EL (cell line): ENCODE measurements around the gene SKI.

Source experiments
- DNase-seq: peaks from one replicate; pipeline ENCODE4 v3.0.0-alpha.2; 2016

SKI gene

DNA sequence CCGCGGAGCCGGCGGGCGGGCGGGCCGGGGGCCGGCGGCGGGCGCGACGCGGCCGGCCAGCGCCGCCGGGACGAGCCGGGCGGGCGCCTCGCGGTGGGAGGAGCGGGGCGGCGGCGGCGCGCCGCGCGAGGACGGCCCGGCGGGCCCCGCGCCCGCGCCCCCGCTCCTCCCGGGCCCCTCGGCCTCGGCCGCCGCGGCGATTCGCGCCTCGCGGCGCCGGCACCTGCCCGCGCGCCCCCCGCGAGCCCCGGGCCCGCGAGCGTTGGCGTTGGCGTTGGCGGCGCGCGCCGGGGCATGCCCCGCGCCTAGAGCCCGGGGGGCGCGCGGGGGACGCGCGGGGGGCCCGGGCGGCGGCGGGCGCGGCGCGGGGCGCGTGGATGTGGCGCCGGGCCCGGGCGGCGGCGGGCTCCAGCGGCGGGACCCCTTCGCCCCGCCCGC is at the start of gene SKI:
Gene SKI, plus strand, starts transcription at position 163 of the 438 bp plus-strand sequence. CDS start 448 bp downstream, outside the sequence.
- DNase-seq: no peak

DNA sequence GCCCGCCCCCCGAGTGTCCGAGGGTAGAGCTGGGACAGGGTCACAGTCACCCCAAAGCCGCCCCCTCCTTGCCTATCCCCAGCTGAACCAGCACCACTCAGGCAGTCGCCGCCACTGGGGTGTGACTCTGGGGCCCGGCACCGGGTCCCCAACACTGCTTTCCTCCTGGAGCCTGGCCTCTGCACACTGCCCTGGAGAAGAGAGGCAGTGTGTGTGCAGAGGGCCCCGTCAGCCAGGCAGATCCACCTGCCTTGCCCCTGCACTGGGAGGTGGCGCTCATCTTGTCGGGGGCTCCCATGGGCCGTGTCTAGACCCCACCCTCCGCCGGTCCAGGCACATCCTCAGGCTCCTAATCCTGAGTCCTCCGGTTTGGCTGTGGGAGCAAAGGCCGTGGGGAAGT is 49.2 kb upstream of the SKI start:
- DNase-seq: no peak

DNA sequence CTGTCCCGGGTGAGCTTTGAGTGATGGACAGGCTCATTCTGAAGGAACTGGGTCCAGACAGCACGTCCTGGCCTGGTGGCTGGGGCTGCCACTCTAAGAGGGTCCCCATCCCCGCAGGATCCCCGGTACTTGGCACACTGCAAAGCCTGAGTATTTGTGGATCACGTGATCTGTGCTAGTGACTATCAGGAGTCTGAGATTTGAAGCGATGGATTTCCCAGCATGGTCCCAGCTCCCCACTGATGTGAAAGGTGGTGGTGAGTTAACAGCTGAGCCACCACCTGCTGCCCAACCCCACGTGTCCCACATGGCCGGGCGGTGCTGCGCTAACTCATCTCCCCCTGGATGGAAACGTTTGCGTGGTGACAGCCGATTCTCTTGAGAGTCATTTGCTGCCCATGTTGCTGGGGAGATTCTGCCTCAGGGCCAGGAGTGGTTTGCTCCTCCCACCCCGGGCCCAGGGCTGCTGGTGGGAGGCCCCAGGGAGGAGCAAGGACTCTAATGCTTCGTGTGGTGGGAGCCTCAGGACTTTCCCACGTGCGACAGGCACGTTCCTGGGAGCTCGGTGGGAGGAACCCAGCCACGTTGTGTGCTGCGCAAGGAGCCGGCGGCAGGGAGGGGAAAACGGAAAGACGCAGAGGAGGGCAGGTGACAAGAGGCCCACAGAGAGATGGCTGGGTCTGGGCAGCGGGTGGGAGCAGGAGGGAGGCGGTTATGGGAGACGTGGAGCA is 48.7 kb upstream of the SKI start:
- no peak for DNase-seq

DNA sequence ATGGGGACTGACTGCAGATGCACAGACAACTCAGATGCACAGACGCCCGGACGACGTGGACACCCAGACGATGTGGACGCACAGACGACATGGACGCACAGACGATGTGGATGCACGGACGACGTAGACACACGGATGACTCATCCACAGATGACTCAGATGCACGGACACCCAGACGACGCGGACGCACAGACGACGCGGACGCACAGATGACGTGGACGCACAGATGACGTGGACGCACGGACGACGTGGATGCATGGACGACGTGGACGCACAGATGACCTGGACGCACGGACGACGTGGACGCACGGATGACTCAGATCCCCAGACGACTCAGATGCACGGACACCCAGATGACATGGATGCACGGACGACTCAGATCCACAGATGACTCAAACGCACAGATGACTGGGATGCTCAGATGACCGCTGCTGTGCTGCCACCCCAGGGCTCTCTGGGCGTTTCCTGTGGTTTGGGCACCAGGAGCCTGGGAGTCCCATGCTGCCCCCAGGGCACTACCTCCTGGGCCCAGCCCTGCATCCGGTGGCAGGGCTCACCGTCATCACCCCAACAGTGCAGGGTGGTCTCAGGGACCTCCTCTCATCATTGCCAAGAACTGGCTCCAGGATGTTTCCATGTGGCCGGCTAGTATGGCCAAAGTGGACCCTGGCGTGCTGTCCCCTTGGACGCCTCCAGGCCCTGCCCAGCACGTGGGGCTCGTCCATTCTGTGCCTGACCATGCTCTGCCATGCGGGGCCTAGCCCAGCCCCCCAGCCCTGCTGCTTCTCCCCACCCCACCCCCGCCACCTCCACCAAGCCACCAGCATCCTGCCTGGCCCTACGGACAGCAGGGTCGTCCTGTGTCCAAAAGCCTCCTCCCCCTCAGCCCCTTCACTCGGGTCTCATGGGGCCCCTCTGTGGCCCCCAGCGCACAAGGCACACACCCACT is 47.5 kb upstream of the SKI start:
- peak; percentile 56 for DNase-seq

DNA sequence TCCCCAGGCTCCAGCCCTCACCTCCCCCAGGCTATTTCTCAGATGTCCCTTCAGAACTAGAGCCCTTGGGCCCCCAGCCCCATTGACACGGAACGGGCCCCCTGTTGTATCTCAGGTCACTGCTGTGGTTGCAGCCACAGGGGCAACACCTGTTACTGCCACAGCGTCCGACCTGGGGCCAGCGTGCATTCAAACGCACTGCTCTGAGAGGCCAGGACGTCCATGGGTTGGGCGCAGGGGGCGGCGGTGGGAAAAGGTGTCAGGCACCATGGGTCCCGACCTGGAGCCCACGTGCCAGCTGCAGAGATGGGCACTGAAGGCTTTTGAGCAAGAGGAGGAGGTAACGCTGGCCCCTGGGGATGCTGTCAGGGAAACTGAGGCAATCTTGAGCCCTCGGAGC is 46.8 kb upstream of the SKI start:
- DNase-seq: no peak

DNA sequence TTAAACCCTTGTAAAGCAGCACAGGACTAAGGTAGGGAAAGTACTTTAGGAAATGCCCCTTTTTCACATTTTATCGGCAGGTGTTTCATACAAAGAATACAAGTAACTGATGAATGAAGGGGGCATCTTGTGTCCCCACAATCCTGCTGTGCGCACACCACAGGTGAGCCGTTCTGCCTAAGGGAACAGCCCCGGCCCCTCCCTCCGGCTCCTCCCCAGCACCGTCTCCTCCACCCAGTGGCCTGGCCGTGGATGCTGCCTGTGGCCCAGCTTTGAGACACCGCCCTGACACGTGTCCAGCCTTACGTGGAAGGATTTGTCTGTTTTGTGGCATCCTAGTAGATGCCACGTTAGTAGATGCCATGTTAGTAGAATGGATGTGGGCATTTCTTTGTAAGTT is 46.4 kb upstream of the SKI start:
- no peak for DNase-seq

DNA sequence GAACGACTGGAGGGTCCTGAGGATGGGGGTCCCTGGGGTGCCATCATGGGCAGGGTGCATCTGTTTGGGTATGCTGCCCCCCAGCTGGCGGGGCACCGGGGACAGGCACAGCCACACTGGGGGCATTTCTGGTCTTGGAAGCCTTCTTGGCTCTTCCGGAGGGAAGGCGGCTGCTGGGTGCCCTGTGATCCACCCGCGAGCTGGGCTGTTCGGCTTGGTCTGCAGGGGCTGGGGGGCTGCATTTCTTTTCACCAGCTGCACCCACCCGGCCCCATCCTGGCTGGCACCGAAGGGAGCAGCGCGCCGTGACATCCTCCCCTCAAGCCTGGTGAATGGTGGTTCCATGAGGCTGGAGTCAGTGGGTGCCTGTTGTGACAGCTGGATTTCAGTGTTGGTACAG is 45.7 kb upstream of the SKI start:
- DNase-seq: no peak

DNA sequence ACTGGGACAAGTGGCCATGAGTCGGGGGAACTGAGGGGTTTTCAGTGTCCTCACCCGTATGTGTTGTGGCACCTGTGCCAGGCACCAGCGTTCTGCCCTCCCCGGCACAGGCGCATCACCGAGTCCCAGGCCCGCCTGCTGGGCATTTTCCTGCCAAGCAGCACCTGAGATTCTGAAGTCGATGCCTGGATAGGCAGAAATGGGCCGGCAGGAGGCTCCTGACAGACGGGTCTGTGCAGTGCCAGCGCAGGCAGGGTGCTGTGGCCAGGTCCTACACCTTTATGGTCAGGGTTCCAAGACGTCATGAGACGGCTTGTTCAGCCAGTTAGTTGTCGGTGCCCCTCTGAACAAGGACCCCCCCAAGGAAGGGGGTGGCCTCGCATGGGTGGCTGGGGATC is 44.2 kb upstream of the SKI start:
- no peak for DNase-seq

DNA sequence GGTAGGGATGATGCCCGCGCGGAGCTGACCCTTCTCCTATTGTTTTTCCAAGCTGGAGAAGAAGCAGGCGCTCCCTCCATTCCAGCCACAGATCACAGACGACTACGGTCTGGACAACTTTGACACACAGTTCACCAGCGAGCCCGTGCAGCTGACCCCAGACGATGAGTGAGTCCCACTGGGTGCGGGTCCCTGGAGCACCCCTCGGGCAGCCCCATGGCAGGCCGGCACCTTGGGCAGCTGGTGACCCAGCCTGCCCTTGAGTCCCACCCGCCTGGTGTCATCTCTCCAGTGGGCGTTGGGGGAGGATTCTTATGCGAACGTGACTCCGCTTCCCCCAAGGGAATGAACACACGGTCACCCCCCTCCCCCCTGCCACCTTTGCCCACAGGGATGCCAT is 43.6 kb upstream of the SKI start:
- no peak for DNase-seq

DNA sequence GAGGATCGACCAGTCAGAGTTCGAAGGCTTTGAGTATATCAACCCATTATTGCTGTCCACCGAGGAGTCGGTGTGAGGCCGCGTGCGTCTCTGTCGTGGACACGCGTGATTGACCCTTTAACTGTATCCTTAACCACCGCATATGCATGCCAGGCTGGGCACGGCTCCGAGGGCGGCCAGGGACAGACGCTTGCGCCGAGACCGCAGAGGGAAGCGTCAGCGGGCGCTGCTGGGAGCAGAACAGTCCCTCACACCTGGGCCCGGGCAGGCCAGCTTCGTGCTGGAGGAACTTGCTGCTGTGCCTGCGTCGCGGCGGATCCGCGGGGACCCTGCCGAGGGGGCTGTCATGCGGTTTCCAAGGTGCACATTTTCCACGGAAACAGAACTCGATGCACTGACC is 43.2 kb upstream of the SKI start:
- DNase-seq: no peak

DNA sequence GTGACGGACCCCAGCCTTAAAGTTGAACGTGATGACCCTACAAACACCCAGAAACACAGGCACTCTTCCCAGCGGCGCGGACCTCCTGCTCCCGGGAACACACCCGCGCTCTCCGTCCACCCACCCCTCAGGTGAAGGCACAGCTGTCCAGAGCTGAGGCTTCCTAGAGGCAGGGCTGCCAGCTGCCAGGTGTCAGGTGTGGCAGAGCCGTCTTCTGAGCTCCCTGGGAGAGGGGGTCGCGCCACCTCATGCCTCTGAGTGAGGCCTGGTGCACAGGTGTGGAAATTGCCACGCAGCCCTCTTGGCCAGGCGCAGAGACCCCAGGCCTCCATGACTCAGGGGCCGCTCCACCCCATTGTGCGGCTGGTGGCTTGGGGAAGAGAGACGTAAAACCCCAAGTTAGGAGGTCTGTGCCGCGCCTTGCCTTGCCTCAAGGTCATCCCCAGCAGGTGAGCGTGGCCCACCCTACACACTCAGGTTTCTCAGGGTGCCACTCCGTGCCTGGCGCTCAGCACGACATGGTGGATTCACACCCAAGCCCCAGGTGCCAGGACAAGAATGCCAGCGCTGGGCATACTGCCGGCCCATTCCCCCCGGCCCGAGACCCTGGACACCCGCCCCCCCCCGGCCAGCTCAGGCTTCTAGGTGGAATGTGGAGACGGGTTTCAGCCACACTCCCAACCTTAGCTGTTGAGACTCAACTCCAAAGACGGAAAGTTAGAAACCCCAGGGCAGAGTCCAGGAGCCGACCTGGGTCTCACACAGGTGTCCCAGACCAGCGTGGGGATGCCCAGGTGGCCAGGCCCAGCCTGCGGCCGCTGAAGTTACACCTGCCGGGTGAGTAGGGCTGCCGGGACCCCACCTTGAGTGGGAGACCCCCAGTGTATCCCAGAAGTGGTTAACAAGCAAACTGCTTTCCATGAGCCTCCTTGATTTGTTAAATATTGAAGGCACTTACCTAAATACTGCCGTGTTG is 42.0 kb upstream of the SKI start:
- DNase-seq: no peak

DNA sequence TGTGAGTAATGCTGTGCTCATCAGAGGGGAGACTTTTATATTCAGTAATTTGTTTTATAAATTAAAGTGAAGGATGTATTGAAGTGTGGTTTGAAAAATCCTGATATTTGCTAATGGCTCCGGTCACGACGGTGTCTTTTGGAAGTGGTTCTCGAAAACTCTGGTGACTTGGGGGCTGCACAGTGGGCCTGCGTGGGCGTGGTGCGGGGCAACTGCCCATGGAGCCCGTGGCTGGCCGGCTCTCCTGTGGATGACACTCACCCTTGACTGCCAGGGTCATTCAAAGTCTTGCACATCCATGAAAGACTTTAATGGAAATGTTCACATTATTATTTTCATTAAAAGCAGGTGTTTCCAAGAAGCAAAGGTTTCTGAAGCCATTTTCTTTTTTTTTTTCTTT is 41.2 kb upstream of the SKI start:
- no peak for DNase-seq

DNA sequence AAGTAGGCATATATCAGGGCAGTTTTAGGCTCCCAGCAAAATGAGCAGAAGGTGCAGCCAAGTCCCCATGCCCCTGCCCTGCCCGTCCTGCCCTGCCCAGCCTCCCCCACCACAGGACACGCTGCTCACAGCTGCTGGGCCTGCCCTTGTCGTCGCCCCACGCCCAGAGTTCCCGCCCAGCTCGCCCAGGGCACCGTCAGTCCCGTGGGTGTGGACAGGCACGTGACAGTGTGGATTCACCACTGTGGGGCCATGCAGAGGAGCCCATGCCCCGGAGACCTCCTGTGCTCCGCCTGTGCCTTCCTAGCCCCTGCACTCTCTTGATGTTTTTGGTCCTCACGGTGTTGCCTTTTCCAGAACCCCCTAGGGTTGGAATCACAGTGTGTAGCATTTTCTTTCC is 40.5 kb upstream of the SKI start:
- DNase-seq: no peak

DNA sequence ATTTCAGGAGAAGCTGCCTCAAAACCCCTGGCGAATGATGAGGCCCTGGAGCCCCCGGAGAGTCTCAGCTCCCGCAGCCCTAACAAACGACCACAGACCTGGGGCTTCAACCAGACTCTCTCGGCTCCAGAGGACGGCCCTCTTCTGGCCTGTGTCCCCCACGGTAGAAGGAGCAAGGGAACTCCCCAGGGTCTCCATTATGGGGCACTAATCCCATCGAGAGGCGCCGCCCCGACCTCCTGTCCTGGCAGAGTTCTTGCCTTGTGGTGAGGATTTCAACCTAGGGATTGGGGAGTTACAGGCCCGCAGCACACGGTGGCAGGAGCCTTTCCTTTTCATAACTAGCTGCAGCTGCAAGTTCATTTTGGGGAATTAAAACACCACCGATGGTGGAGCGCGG is 39.8 kb upstream of the SKI start:
- DNase-seq: no peak

DNA sequence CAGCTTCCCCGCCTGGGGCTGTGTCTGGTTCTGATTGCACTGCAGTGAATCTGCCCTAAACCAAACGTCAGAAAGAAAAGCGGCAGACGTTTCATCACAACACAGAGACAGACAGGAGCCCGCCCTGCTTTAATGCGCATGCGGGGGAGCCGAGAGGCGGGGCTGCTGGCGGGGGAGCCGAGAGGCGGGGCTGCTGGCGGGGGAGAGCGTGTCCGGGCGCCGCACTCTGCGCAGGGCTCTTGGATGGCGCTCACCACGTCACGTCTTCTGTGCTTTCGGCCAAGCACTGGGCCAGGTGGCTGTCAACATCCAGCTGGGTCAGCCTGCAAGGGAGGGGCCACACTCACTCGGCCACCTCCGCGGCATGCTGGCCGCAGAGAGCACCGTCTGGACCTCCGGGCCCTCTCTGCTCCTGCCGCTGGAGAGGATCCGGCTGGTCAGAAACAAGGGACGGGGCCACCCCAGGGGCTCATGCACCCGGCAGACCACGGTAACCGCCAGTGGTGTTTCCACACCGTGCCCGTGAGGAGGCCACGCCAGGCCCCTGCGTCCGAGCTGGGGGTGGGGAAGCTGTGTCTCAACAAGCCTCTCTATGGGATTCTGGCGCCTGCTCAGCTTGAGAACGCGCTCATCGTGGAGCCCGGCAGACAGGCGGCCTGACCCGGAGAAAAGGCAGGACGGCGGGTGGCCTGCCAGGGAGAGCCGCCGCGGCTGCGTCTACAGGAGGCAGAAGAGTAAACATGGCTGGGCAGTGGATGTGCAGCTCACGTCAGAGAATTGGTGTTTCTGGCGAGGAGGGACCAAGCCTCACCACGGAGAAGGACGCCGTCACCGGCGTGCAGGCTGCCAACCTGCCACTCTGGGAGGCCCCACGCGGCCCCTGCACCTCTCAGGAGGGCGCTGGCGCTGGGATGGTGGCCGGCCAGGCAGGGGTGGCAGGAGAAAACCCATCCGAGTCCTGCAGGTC is 38.4 kb upstream of the SKI start:
- DNase-seq: peak; percentile 96

DNA sequence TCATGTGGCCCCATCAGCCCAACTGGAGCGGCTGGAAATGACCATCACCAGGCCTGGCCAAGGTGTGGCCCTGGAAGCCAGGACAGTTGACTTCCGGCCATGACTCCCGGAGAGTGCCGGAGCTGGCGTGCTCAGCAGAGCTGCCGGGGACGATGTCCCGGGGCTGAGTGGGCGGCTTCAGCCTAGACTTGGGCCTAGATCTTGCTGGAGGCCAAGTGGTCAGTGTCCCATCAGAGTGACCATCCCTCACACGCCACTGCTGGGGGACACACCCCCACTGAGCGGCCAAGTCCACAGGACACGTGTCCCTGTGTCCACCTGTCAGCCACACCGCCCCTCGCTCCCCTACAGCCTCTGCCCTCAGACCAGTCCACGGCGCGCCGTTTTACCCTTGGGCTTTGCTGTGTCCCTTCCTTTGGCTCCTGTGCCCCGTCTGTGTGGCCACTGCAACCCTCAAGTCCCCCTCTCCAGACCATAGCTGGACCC is 37.6 kb upstream of the SKI start:
- no peak for DNase-seq

DNA sequence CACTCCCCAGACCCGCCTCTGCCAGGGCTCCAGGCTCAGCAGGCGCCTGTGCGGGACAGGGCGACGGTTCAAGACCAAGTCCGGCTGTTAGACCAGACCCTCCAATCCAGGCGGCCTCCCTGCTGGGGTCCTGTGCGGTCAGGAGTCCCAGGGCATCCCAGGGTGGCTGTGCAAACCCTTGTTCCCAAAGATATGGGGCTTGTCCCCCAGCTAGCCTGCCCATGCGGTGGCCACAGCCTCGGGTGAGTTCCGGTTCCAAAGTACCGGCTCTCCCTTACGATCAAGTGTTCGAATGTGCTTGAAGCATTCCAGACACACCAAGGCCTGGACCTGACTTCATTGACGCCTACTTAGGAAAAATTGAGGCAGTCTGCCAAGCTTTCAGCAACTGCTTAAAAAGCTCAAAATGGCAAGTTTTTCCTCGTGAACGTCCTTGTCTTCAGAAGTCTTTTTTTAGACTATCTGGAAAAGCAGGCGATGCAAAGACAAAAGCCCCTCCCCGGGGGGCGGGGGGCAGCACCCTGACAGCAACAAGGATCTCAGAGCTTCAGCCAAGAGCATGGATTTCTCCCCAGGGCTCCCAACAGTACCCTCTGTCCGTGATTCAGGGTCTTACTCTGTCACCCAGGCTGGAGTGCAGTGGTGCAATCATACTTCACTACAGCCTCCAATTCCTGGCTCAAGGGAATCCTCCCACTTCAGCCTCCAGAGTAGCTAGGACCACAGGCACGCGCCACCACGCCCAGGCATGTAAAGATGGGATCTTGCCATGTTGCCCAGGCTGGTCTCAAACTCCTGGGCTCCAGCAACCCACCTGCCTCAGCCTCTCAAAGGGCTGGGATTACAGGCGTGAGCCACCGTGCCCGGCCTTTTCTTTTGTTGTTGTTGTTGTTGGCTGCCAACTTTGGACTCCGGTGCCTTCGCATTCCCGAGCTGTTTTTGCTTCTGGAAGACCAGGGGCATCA is 35.8 kb upstream of the SKI start:
- no peak for DNase-seq

DNA sequence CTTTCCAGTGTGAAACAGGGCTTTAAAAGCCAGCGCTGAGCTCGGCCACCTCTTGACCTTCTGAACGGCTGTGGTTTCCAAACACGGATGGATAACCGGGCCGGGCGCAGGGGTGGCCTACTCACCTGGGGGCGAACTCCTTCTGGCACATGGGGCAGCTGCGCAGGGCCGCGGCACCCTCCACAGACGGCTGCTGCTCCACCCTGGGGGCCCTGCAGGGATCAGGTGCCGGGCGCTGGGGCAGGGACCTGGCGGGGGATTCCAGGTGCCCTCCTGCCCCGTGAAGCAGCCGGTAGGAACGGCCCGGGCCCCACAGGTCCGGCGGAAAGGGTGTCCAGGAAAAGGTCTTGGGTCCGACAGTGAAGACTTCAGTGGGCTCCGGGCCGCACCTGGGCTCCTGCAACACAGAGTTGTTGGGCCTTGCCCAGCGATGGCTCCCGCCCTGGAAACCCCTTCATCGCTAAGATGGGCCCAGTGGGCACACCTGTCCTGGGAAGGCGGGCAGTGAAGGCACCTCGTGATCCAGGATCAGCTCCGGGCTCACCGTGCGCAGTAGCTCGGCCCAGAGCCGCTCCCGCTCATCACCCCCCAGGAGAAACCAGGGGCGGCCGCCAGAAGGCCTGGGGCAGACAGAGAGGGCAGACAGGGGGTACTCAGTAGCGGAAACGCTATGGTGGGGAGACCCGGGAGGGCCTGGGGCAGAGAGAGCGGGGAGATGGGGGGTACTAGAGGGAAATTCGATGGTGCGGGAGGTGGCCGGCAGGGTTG is 34.4 kb upstream of the SKI start:
- no peak for DNase-seq

DNA sequence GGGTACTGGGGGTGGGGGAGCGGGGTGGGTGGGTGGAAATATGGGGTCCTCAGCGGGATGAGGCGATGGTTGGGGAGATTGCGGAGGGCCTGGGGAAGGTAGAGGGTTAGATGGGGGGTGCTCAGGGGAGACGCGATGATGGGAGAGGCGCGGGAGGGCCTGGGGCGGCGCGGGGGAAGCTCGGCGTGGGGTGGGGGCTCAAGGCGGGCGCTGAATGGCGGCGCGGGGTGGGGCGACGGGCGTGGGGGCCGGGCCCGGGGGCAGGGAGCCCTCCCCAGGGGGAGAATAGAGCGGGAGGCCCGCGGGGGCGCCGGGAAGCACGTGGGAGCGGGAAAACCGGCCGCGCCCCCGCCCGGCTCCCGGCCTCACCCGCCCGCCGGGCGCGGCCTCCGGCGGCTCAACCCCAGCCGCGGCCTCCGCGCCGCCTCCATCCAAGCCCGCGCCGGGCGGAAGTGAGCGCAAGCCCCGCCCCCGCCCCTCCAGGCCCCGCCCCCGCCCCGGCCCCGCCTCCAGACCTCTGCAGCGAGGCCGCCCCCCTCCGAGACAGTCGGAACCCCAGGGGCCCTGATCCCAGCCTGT is 33.7 kb upstream of the SKI start, which contains the start of gene FAAP20:
Gene FAAP20, minus strand, starts transcription at position 454 of the 579 bp plus-strand sequence. Its CDS starts 23 bp downstream, at position 431.
- peak; percentile 74 for DNase-seq
